Endothelial cell (in vitro differentiated cells): ENCODE measurements around the gene MRO. TPM values are rescaled to one million over a fixed set of nuclear protein-coding genes. Genes with fewer than 3 reads are reported as not detected.

Source experiments
- DNase-seq: peaks from one replicate; pipeline ENCODE4 v3.0.0; 2021; ENCODE audit warnings: low spot score
- H3K27ac Mint-ChIP-seq: one replicate; pipeline ENCODE4 v1.8.0; 2021; ENCODE audit warnings: mixed read lengths, inconsistent platforms; ENCODE audit not compliant: unreplicated experiment
- H3K27me3 Mint-ChIP-seq: one replicate; pipeline ENCODE4 v1.8.0; 2021; ENCODE audit warnings: mild to moderate bottlenecking, moderate library complexity, mixed read lengths, inconsistent platforms; ENCODE audit not compliant: unreplicated experiment
- H3K36me3 Mint-ChIP-seq: one replicate; pipeline ENCODE4 v1.8.0; 2021; ENCODE audit warnings: mild to moderate bottlenecking, low read depth, mixed read lengths, inconsistent platforms; ENCODE audit not compliant: unreplicated experiment
- H3K4me1 Mint-ChIP-seq: one replicate; pipeline ENCODE4 v1.8.0; 2021; ENCODE audit warnings: mild to moderate bottlenecking, mixed read lengths, inconsistent platforms; ENCODE audit not compliant: unreplicated experiment
- H3K4me3 Mint-ChIP-seq: one replicate; pipeline ENCODE4 v1.8.0; 2021; ENCODE audit warnings: mild to moderate bottlenecking, mixed read lengths, inconsistent platforms; ENCODE audit not compliant: unreplicated experiment
- H3K9me3 Mint-ChIP-seq: one replicate; pipeline ENCODE4 v1.8.0; 2021; ENCODE audit warnings: mixed read lengths, inconsistent platforms; ENCODE audit not compliant: unreplicated experiment
- CTCF ChIP-seq: fragments of 200-600 bp; sonication (generic); IDR thresholded peaks from one replicate; pipeline ENCODE4 v1.5.0; 2021; ENCODE audit warnings: antibody characterized with exemption; ENCODE audit not compliant: unreplicated experiment
- total RNA-seq: library from RNA; stranded (reverse); fragmentation: NEBNext Ultra II Directional; extraction: Animal tissue kit (Norgen Biotek cat#: 25700); gene quantifications from one replicate; pipeline ENCODE4 v1.2.1, GENCODE V29; 2021; ENCODE audit not compliant: unreplicated experiment

Gene MRO
- total RNA-seq, 1 donor from 2014 or later, result 0.23 TPM

GRCh38 chr18:50749945-50750344 lies 69.9 kb downstream of the MRO start:
- H3K27me3 Mint-ChIP-seq, result peaks cover under 1% of the 10 kb centered on the region
- H3K27ac Mint-ChIP-seq, result no peak overlapping the region
- H3K36me3 Mint-ChIP-seq, result no peaks in the 10 kb centered on the region
- no peak for DNase-seq
- no peaks in the 10 kb centered on the region for H3K4me1 Mint-ChIP-seq
- no peak overlapping the region for H3K4me3 Mint-ChIP-seq
- TF ChIP-seq CTCF, result no peak
- no peaks in the 10 kb centered on the region for H3K9me3 Mint-ChIP-seq

GRCh38 chr18:50749421-50749820 lies 70.4 kb downstream of the MRO start:
- H3K9me3 Mint-ChIP-seq, result no peaks in the 10 kb centered on the region
- no peak for TF ChIP-seq CTCF
- DNase-seq, result no peak
- H3K4me3 Mint-ChIP-seq, result no peak overlapping the region
- no peaks in the 10 kb centered on the region for H3K27me3 Mint-ChIP-seq
- no peaks in the 10 kb centered on the region for H3K36me3 Mint-ChIP-seq
- H3K4me1 Mint-ChIP-seq, result no peaks in the 10 kb centered on the region
- H3K27ac Mint-ChIP-seq, result no peak overlapping the region

- no peaks in the 10 kb centered on the region for H3K4me1 Mint-ChIP-seq
- H3K27me3 Mint-ChIP-seq, result no peaks in the 10 kb centered on the region
- H3K36me3 Mint-ChIP-seq, result no peaks in the 10 kb centered on the region
- H3K27ac Mint-ChIP-seq, result no peak overlapping the region
- DNase-seq, result no peak
- TF ChIP-seq CTCF, result no peak
- H3K9me3 Mint-ChIP-seq, result no peaks in the 10 kb centered on the region
- no peak overlapping the region for H3K4me3 Mint-ChIP-seq
Measured at GRCh38 chr18:50748243-50749229, 71.3 kb downstream of the MRO start.

- H3K36me3 Mint-ChIP-seq, result no peaks in the 10 kb centered on the region
- no peaks in the 10 kb centered on the region for H3K27me3 Mint-ChIP-seq
- no peak overlapping the region for H3K4me3 Mint-ChIP-seq
- no peak for DNase-seq
- H3K4me1 Mint-ChIP-seq, result no peaks in the 10 kb centered on the region
- no peak overlapping the region for H3K27ac Mint-ChIP-seq
- no peak for TF ChIP-seq CTCF
- no peaks in the 10 kb centered on the region for H3K9me3 Mint-ChIP-seq
Measured at GRCh38 chr18:50747849-50748242, 72.0 kb downstream of the MRO start.

- no peaks in the 10 kb centered on the region for H3K27me3 Mint-ChIP-seq
- H3K36me3 Mint-ChIP-seq, result no peaks in the 10 kb centered on the region
Measured at GRCh38 chr18:50745945-50746344, 73.9 kb downstream of the MRO start.

More at GRCh38 chr18:50745945-50746344, 73.9 kb downstream of the MRO start:
- no peak for TF ChIP-seq CTCF
- Mint-ChIP-seq H3K27ac (no peak overlapping the region), H3K9me3 (no peaks in the 10 kb centered on the region), H3K4me3 (no peak overlapping the region), H3K4me1 (no peaks in the 10 kb centered on the region)
- DNase-seq, result no peak
